Left ventricle myocardium superior (tissue), 1 donor: ENCODE measurements around the gene PPP2R1A. TPM values are rescaled to one million over a fixed set of nuclear protein-coding genes. Genes with fewer than 3 reads are reported as not detected.
"Not testable (repeated sequence)": the region's sequence is repeated elsewhere in the genome, so short reads cannot be mapped to it uniquely, and the experiment has no call there.

Source experiments
- ATAC-seq: fragments of 200-7000 bp; cut with Tn5 transposase; one replicate; pipeline ENCODE4 v1.9.1; 2020; ENCODE audit warnings: mild to moderate bottlenecking, moderate library complexity
- DNase-seq: peaks from one replicate; pipeline ENCODE4 v3.0.0-alpha.2; 2020
- intact Hi-C: fragments of 100-400 bp; cut with micrococcal nuclease; formaldehyde crosslinking; loops from one replicate; pipeline ENCODE4 v1.11.0; 2022
- total RNA-seq: library from RNA; stranded (reverse); fragmentation: NEBNext Ultra II Directional; extraction: Animal tissue kit (Norgen Biotek cat#: 25700); gene quantifications from one replicate; pipeline ENCODE4 v1.2.1, GENCODE V29; 2021
- donor health status: DM: no; HTN: yes; CAD: no; lungs with severe emphysema.

PPP2R1A gene
- total RNA-seq, 1 donor from 2014 or later: 372 TPM

GRCh38 chr19:52197964-52198363 is 8.1 kb downstream of the PPP2R1A start:
- intact Hi-C loops: no loop called here
- DNase-seq (no peak), ATAC-seq (no peak)

GRCh38 chr19:52198678-52199077 is 8.8 kb downstream of the PPP2R1A start:
- ATAC-seq (no peak), DNase-seq (no peak)
- intact Hi-C loops: no loop called here

GRCh38 chr19:52200044-52200443 is 10.2 kb downstream of the PPP2R1A start:
- peak; percentile 37 for DNase-seq
- peak; percentile 89 for ATAC-seq
- intact Hi-C loops: no loop called here

- DNase-seq, intact Hi-C loops: not testable (repeated sequence)
- peak; percentile 7 for ATAC-seq
Observed at GRCh38 chr19:52200755-52201391, 11.0 kb downstream of the PPP2R1A start.

- peak; percentile 64 for DNase-seq
- ATAC-seq: peak; percentile 73
- intact Hi-C loops: no loop called here
Observed at GRCh38 chr19:52206481-52206880, 16.6 kb downstream of the PPP2R1A start.

- intact Hi-C loops: no loop called here
- DNase-seq: no peak
- ATAC-seq: no peak
Observed at GRCh38 chr19:52211203-52211602, 21.4 kb downstream of the PPP2R1A start.

GRCh38 chr19:52211926-52212571 is 22.2 kb downstream of the PPP2R1A start:
- DNase-seq (no peak), ATAC-seq (no peak)
- intact Hi-C loops: no loop called here

GRCh38 chr19:52212572-52213255 is 22.9 kb downstream of the PPP2R1A start:
- ATAC-seq (no peak), DNase-seq (no peak)
- intact Hi-C loops: no loop called here

GRCh38 chr19:52214241-52214640 is 24.4 kb downstream of the PPP2R1A start:
- DNase-seq (no peak), ATAC-seq (no peak)
- intact Hi-C loops: no loop called here

GRCh38 chr19:52216401-52216800 is 26.5 kb downstream of the PPP2R1A start:
- intact Hi-C loops: no loop called here
- ATAC-seq (no peak), DNase-seq (no peak)

GRCh38 chr19:52217576-52217975 is 27.7 kb downstream of the PPP2R1A start:
- no peak for DNase-seq
- intact Hi-C loops: no loop called here
- no peak for ATAC-seq

GRCh38 chr19:52219611-52220010 is 29.8 kb downstream of the PPP2R1A start:
- intact Hi-C loops: no loop called here
- ATAC-seq: no peak
- DNase-seq: no peak

- DNase-seq (no peak), ATAC-seq (no peak)
- intact Hi-C loops: no loop called here
Observed at GRCh38 chr19:52221031-52221430, 31.2 kb downstream of the PPP2R1A start.

- DNase-seq (no peak), ATAC-seq (no peak)
- intact Hi-C loops: no loop called here
Observed at GRCh38 chr19:52221831-52222375, 32.1 kb downstream of the PPP2R1A start.

- no peak for DNase-seq
- ATAC-seq: no peak
- intact Hi-C loops: no loop called here
Observed at GRCh38 chr19:52224211-52224610, 34.4 kb downstream of the PPP2R1A start.

- intact Hi-C loops: no loop called here
- ATAC-seq: no peak
- DNase-seq: no peak
Observed at GRCh38 chr19:52226652-52227051, 36.8 kb downstream of the PPP2R1A start.

GRCh38 chr19:52227196-52227940 is 37.5 kb downstream of the PPP2R1A start:
- no peak for DNase-seq
- intact Hi-C loops: no loop called here

GRCh38 chr19:52227980-52228379 is 38.1 kb downstream of the PPP2R1A start:
- no peak for DNase-seq
- intact Hi-C loops: no loop called here
- no peak for ATAC-seq

More at GRCh38 chr19:52227196-52227940, 37.5 kb downstream of the PPP2R1A start:
- no peak for ATAC-seq

GRCh38 chr19:52229524-52229923 is 39.7 kb downstream of the PPP2R1A start:
- DNase-seq (no peak), ATAC-seq (no peak)
- intact Hi-C loops: no loop called here

- DNase-seq: no peak
- intact Hi-C loops: no loop called here
- no peak for ATAC-seq
Observed at GRCh38 chr19:52230685-52231084, 40.8 kb downstream of the PPP2R1A start.
